ENCODE measurements around the gene NECTIN2. TPM values are rescaled to one million over a fixed set of nuclear protein-coding genes. Genes with fewer than 3 reads are reported as not detected.

Gene NECTIN2
- total RNA-seq, 6 experiments from 2014 or later: 63.5 to 127 (median 87.4) TPM

- Histone ChIP-seq H3K9me3 (no peaks in the 10 kb centered on the region), H3K27me3 (no peaks in the 10 kb centered on the region), H3K36me3 (no peaks in the 10 kb centered on the region), H3K4me1 (peaks cover 0 to 9% (median 4%) of the 10 kb centered on the region in 4 donors), H3K27ac (no peak overlapping the region), H3K4me3 (no peak overlapping the region)
- no peak for DNase-seq
- WGBS (ENCODE audit: insufficient coverage, low coverage, low lambda C conversion rate, missing lambda C conversion rate): no CpG with 5 or more reads among the region's 2 CpGs
- ATAC-seq: no peak
- TF ChIP-seq POLR2A (IDR thresholded peaks at IDR 0.05) (no peak), CTCF (IDR thresholded peaks at IDR 0.05) (no peak)
- intact Hi-C loops (cut with DNase I): no loop called here
Observed at GRCh38 chr19:44816301-44816700, 29.8 kb upstream of the NECTIN2 start.

- DNase-seq: peak in 2 of 3 donors; percentile 58 to 66
- 92% methylated on average over 2 of the region's 8 CpGs for WGBS (ENCODE audit: insufficient coverage, low coverage, low lambda C conversion rate, missing lambda C conversion rate)
- Histone ChIP-seq H3K27ac (no peak overlapping the region), H3K4me1 (peaks cover 0 to 9% (median 4%) of the 10 kb centered on the region in 4 donors), H3K36me3 (no peaks in the 10 kb centered on the region), H3K9me3 (no peaks in the 10 kb centered on the region), H3K27me3 (no peaks in the 10 kb centered on the region), H3K4me3 (no peak overlapping the region)
- no peak for TF ChIP-seq CTCF (IDR thresholded peaks at IDR 0.05)
- no peak for TF ChIP-seq POLR2A (IDR thresholded peaks at IDR 0.05)
- peak in 1 of 4 donors; percentile 46 for ATAC-seq
- intact Hi-C loops (cut with DNase I): no loop called here
Observed at GRCh38 chr19:44817725-44818465, 28.2 kb upstream of the NECTIN2 start.

GRCh38 chr19:44818466-44819031 lies 27.5 kb upstream of the NECTIN2 start:
- Histone ChIP-seq H3K4me1 (peaks cover 0 to 9% (median 4%) of the 10 kb centered on the region in 4 donors), H3K9me3 (no peaks in the 10 kb centered on the region), H3K27me3 (no peaks in the 10 kb centered on the region), H3K27ac (no peak overlapping the region), H3K36me3 (no peaks in the 10 kb centered on the region), H3K4me3 (no peak overlapping the region)
- no peak for ATAC-seq
- intact Hi-C loops (cut with DNase I): no loop called here
- no peak for TF ChIP-seq POLR2A (IDR thresholded peaks at IDR 0.05)
- no peak for TF ChIP-seq CTCF (IDR thresholded peaks at IDR 0.05)
- WGBS (ENCODE audit: insufficient coverage, low coverage, low lambda C conversion rate, missing lambda C conversion rate): 94% methylated on average over 6 of the region's 20 CpGs
- DNase-seq: no peak

- no peaks in the 10 kb centered on the region for H3K36me3 ChIP-seq
- H3K4me3 ChIP-seq: no peak overlapping the region
- intact Hi-C loops (cut with DNase I): no loop called here
- DNase-seq (no peak), ATAC-seq (no peak)
- peaks cover 0 to 9% (median 4%) of the 10 kb centered on the region in 4 donors for H3K4me1 ChIP-seq
- 88% methylated on average over 5 of the region's 28 CpGs for WGBS (ENCODE audit: insufficient coverage, low coverage, low lambda C conversion rate, missing lambda C conversion rate)
- no peaks in the 10 kb centered on the region for H3K9me3 ChIP-seq
- H3K27ac ChIP-seq: no peak overlapping the region
- TF ChIP-seq POLR2A (IDR thresholded peaks at IDR 0.05) (no peak), CTCF (IDR thresholded peaks at IDR 0.05) (no peak)
- H3K27me3 ChIP-seq: no peaks in the 10 kb centered on the region
Observed at GRCh38 chr19:44819246-44819832, 26.8 kb upstream of the NECTIN2 start.

Data from right lobe of liver (tissue), 6 donors.